OCI-LY7 (cell line): ENCODE measurements around the gene EYA3.

Source experiments
- EZH2phosphoT487 ChIP-seq: fragments of 200-600 bp; sonication (generic); IDR thresholded peaks from 2 replicates; pipeline ENCODE4 v1.6.1; 2018; ENCODE audit warnings: low read depth, borderline replicate concordance, mild to moderate bottlenecking, mixed run types, antibody characterized with exemption, low read length, moderate library complexity, mixed read lengths
- TF ChIP-seq, protein P1 (sequence below): fragments of 200-600 bp; sonication (generic); conservative IDR thresholded peaks from 2 replicates; pipeline ENCODE4 v1.5.1; 2014; ENCODE audit warnings: mild to moderate bottlenecking, antibody characterized with exemption, low read length, moderate library complexity, mixed read lengths

DNA sequence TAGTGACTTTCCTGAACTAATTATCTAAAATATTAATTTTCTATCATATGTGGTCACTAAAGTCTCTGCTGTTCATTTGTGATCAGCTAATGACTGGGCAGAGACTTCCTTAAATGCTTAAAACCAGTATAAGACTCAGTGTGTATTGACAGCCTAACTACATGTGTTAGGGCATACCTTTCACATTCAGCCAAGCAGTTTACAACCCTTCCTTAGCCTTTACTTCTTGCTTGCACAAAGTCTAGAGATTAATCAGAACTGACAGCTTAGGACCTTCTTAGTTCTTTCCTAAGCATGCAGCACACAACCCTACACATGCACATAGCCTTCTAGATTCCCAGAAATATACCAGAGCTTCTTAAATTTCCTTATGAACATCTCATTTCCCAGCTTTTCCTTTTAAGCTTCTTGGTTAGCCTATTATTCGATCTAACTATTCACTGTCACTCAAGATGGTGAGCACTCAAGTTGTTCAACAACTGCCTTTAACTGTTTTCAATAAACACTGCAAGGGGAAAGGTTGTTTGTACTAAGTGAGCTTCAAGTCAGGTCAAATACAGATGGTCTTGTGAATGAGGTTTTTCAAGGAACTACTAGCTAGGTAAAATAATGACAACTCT is 13.4 kb downstream of the EYA3 start:
- TF ChIP-seq EZH2phosphoT487 = no peak
- TF ChIP-seq, protein P1, sequence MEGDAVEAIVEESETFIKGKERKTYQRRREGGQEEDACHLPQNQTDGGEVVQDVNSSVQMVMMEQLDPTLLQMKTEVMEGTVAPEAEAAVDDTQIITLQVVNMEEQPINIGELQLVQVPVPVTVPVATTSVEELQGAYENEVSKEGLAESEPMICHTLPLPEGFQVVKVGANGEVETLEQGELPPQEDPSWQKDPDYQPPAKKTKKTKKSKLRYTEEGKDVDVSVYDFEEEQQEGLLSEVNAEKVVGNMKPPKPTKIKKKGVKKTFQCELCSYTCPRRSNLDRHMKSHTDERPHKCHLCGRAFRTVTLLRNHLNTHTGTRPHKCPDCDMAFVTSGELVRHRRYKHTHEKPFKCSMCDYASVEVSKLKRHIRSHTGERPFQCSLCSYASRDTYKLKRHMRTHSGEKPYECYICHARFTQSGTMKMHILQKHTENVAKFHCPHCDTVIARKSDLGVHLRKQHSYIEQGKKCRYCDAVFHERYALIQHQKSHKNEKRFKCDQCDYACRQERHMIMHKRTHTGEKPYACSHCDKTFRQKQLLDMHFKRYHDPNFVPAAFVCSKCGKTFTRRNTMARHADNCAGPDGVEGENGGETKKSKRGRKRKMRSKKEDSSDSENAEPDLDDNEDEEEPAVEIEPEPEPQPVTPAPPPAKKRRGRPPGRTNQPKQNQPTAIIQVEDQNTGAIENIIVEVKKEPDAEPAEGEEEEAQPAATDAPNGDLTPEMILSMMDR = no peak
